Measurements from ENCODE around the gene CFAP73.

GRCh38 chr12:113136990-113137511, 12.5 kb upstream of the CFAP73 start:
- TF ChIP-seq, protein P1, sequence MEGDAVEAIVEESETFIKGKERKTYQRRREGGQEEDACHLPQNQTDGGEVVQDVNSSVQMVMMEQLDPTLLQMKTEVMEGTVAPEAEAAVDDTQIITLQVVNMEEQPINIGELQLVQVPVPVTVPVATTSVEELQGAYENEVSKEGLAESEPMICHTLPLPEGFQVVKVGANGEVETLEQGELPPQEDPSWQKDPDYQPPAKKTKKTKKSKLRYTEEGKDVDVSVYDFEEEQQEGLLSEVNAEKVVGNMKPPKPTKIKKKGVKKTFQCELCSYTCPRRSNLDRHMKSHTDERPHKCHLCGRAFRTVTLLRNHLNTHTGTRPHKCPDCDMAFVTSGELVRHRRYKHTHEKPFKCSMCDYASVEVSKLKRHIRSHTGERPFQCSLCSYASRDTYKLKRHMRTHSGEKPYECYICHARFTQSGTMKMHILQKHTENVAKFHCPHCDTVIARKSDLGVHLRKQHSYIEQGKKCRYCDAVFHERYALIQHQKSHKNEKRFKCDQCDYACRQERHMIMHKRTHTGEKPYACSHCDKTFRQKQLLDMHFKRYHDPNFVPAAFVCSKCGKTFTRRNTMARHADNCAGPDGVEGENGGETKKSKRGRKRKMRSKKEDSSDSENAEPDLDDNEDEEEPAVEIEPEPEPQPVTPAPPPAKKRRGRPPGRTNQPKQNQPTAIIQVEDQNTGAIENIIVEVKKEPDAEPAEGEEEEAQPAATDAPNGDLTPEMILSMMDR (IDR thresholded peaks at IDR 0.05) = no peak
- TF ChIP-seq POLR2A (IDR thresholded peaks at IDR 0.05) (no peak), EP300 (IDR thresholded peaks at IDR 0.05) (no peak), POLR2AphosphoS5 (IDR thresholded peaks at IDR 0.05) (no peak)
